ENCODE data around the gene CXCL11. TPM values are rescaled to one million over a fixed set of nuclear protein-coding genes. Genes with fewer than 3 reads are reported as not detected.
"Not testable (repeated sequence)": the region's sequence is repeated elsewhere in the genome, so short reads cannot be mapped to it uniquely, and the experiment has no call there.

Gene CXCL11
- total RNA-seq, 1 experiment from 2014 or later, result not detected

- CTCF ChIA-PET, result no interaction called here
- no peaks in the 10 kb centered on the region for H3K9me3 ChIP-seq (ENCODE audit: insufficient read depth, low read depth)
- intact Hi-C loops (cut with micrococcal nuclease; ENCODE audit: unreplicated experiment), result no loop called here
These were observed 19.6 kb upstream of the CXCL11 start for GRCh38 chr4:76055421-76055820.

GRCh38 chr4:76055016-76055415, 19.1 kb upstream of the CXCL11 start:
- H3K9me3 ChIP-seq (ENCODE audit: insufficient read depth, low read depth), result no peaks in the 10 kb centered on the region
- CTCF ChIA-PET, result no interaction called here
- intact Hi-C loops (cut with micrococcal nuclease; ENCODE audit: unreplicated experiment), result no loop called here
- H3K4me3 ChIP-seq, result no peak overlapping the region
- H3K27me3 ChIP-seq (ENCODE audit: insufficient read depth, low read depth), result no peaks in the 10 kb centered on the region
- H3K79me2 ChIP-seq (ENCODE audit: low read depth), result no peaks in the 10 kb centered on the region
- H4K20me1 ChIP-seq (ENCODE audit: insufficient read depth), result no peaks in the 10 kb centered on the region
- H3K4me2 ChIP-seq, result no peak overlapping the region
- BruUV-seq (replicated peaks), result no TSS peak
- H3K9me2 ChIP-seq (ENCODE audit: insufficient read depth), result no peaks in the 10 kb centered on the region
- H3K36me3 ChIP-seq (ENCODE audit: low read depth), result no peaks in the 10 kb centered on the region
- peaks cover 37% of the 10 kb centered on the region for H3K4me1 ChIP-seq (replicated peaks; ENCODE audit: insufficient read depth)
- H3K27ac ChIP-seq, result no peak overlapping the region
- POLR2A ChIA-PET (ENCODE audit: unreplicated experiment), result no interaction called here
- TF ChIP-seq CTCF (conservative IDR thresholded peaks at IDR 0.05) (no peak), EZH2 (IDR thresholded peaks at IDR 0.05; ENCODE audit: low read depth) (no peak)
- peak in 1 of 2 experiments; percentile 38 for DNase-seq
- peaks cover 22% of the 10 kb centered on the region for H3F3A ChIP-seq (ENCODE audit: insufficient read depth, low read depth)
- no peak overlapping the region for H2AFZ ChIP-seq

More at GRCh38 chr4:76055421-76055820, 19.6 kb upstream of the CXCL11 start:
- no peaks in the 10 kb centered on the region for H4K20me1 ChIP-seq (ENCODE audit: insufficient read depth)
- no peak overlapping the region for H3K4me3 ChIP-seq
- no peak for DNase-seq
- peaks cover 26% of the 10 kb centered on the region for H3F3A ChIP-seq (ENCODE audit: insufficient read depth, low read depth)
- no peak overlapping the region for H2AFZ ChIP-seq
- H3K4me1 ChIP-seq (replicated peaks; ENCODE audit: insufficient read depth), result peaks cover 41% of the 10 kb centered on the region
- H3K36me3 ChIP-seq (ENCODE audit: low read depth), result no peaks in the 10 kb centered on the region
- H3K79me2 ChIP-seq (ENCODE audit: low read depth), result no peaks in the 10 kb centered on the region
- H3K27me3 ChIP-seq (ENCODE audit: insufficient read depth, low read depth), result no peaks in the 10 kb centered on the region
- no TSS peak for BruUV-seq (replicated peaks)
- POLR2A ChIA-PET (ENCODE audit: unreplicated experiment), result interaction anchor here (0.6 kb wide), 1 partner anchor 1878 kb away, joined by 4 read pairs; no protein-coding TSS in a partner anchor
- TF ChIP-seq CTCF (conservative IDR thresholded peaks at IDR 0.05) (no peak), EZH2 (IDR thresholded peaks at IDR 0.05; ENCODE audit: low read depth) (no peak)
- H3K27ac ChIP-seq, result no peak overlapping the region
- H3K9me2 ChIP-seq (ENCODE audit: insufficient read depth), result no peaks in the 10 kb centered on the region
- no peak overlapping the region for H3K4me2 ChIP-seq

GRCh38 chr4:76053730-76054129, 17.9 kb upstream of the CXCL11 start:
- Histone ChIP-seq H2AFZ (no peak overlapping the region), H3K79me2 (ENCODE audit: low read depth) (no peaks in the 10 kb centered on the region), H3K27ac (no peak overlapping the region), H3F3A (ENCODE audit: insufficient read depth, low read depth) (peaks cover 12% of the 10 kb centered on the region; the same call in 1 of the 2 replicates), H3K4me1 (replicated peaks; ENCODE audit: insufficient read depth) (peaks cover 24% of the 10 kb centered on the region), H3K36me3 (ENCODE audit: low read depth) (no peaks in the 10 kb centered on the region), H3K4me3 (no peak overlapping the region), H3K4me2 (no peak overlapping the region), H4K20me1 (ENCODE audit: insufficient read depth) (no peaks in the 10 kb centered on the region), H3K9me3 (ENCODE audit: insufficient read depth, low read depth) (no peaks in the 10 kb centered on the region), H3K27me3 (ENCODE audit: insufficient read depth, low read depth) (no peaks in the 10 kb centered on the region), H3K9me2 (ENCODE audit: insufficient read depth) (no peaks in the 10 kb centered on the region)
- ChIA-PET POLR2A (ENCODE audit: unreplicated experiment) (no interaction called here), CTCF (no interaction called here)
- no peak for DNase-seq
- TF ChIP-seq CTCF (conservative IDR thresholded peaks at IDR 0.05) (no peak), EZH2 (IDR thresholded peaks at IDR 0.05; ENCODE audit: low read depth) (no peak)
- intact Hi-C loops (cut with micrococcal nuclease; ENCODE audit: unreplicated experiment), result no loop called here
- BruUV-seq (replicated peaks), result no TSS peak

- H3K4me2 ChIP-seq; BruUV-seq (replicated peaks); H3K36me3 ChIP-seq (ENCODE audit: low read depth); H3K9me2 ChIP-seq (ENCODE audit: insufficient read depth); DNase-seq; intact Hi-C loops (cut with micrococcal nuclease; ENCODE audit: unreplicated experiment); H3K79me2 ChIP-seq (ENCODE audit: low read depth); H2AFZ ChIP-seq; H3K4me3 ChIP-seq; CTCF ChIA-PET; H3K27me3 ChIP-seq (ENCODE audit: insufficient read depth, low read depth); H4K20me1 ChIP-seq (ENCODE audit: insufficient read depth); H3K9me3 ChIP-seq (ENCODE audit: insufficient read depth, low read depth): not testable (repeated sequence)
- peaks cover 11% of the 10 kb centered on the region for H3K4me1 ChIP-seq (replicated peaks; ENCODE audit: insufficient read depth)
- H3F3A ChIP-seq (ENCODE audit: insufficient read depth, low read depth), result peaks cover 12% of the 10 kb centered on the region; the same call in 1 of the 2 replicates
- POLR2A ChIA-PET (ENCODE audit: unreplicated experiment), result interaction anchor here (0.6 kb wide), 1 partner anchor 32 kb away, joined by 4 read pairs; no protein-coding TSS in a partner anchor
- H3K27ac ChIP-seq, result peak overlapping the region; percentile 96; the same call in 1 of the 2 replicates
These were observed 14.7 kb upstream of the CXCL11 start for GRCh38 chr4:76050560-76051050.

GRCh38 chr4:76049860-76050416, 14.1 kb upstream of the CXCL11 start:
- H3K79me2 ChIP-seq (ENCODE audit: low read depth); H3K27me3 ChIP-seq (ENCODE audit: insufficient read depth, low read depth); intact Hi-C loops (cut with micrococcal nuclease; ENCODE audit: unreplicated experiment); POLR2A ChIA-PET (ENCODE audit: unreplicated experiment); H3K9me2 ChIP-seq (ENCODE audit: insufficient read depth); DNase-seq; H2AFZ ChIP-seq; H3K9me3 ChIP-seq (ENCODE audit: insufficient read depth, low read depth); H3K27ac ChIP-seq; H4K20me1 ChIP-seq (ENCODE audit: insufficient read depth); CTCF ChIA-PET; H3K36me3 ChIP-seq (ENCODE audit: low read depth); H3K4me2 ChIP-seq; BruUV-seq (replicated peaks); H3K4me3 ChIP-seq: not testable (repeated sequence)
- H3F3A ChIP-seq (ENCODE audit: insufficient read depth, low read depth), result peaks cover 12% of the 10 kb centered on the region; the same call in 1 of the 2 replicates
- H3K4me1 ChIP-seq (replicated peaks; ENCODE audit: insufficient read depth), result peaks cover 11% of the 10 kb centered on the region
